GM19455 (cell line): ENCODE measurements around the gene ENTREP3.
"Not testable (repeated sequence)": the region's sequence is repeated elsewhere in the genome, so short reads cannot be mapped to it uniquely, and the experiment has no call there.

Source experiments
- ATAC-seq: cut with Tn5 transposase; IDR thresholded peaks from one replicate; pipeline ENCODE4 v1.9.1; 2021; ENCODE audit not compliant: unreplicated experiment

The ENTREP3 gene

GRCh38 chr1:155226188-155226909, 28.9 kb downstream of the ENTREP3 start:
- ATAC-seq, result no peak

- ATAC-seq, result not testable (repeated sequence)
Observed at GRCh38 chr1:155225404-155225759, 29.9 kb downstream of the ENTREP3 start.

DNA sequence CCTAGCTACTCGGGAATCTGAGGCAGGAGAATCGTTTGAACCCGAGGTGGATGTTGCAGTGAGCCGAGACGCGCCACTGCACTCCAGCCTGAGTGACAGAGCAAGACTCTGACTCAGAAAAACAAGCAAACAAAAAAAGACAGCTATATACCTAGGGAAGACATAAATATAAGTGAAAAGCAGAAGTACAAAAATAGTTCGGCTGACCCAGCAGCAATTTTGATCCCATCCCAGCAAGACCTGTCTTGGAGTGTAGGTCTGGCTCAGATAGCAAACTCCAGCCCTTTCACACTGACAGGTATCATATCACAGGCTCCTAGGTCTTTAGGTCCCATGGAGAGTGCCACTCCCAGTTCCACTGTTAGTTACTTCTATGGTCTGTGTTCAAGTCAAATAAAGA, 32.2 kb downstream of the ENTREP3 start:
- ATAC-seq, result no peak

DNA sequence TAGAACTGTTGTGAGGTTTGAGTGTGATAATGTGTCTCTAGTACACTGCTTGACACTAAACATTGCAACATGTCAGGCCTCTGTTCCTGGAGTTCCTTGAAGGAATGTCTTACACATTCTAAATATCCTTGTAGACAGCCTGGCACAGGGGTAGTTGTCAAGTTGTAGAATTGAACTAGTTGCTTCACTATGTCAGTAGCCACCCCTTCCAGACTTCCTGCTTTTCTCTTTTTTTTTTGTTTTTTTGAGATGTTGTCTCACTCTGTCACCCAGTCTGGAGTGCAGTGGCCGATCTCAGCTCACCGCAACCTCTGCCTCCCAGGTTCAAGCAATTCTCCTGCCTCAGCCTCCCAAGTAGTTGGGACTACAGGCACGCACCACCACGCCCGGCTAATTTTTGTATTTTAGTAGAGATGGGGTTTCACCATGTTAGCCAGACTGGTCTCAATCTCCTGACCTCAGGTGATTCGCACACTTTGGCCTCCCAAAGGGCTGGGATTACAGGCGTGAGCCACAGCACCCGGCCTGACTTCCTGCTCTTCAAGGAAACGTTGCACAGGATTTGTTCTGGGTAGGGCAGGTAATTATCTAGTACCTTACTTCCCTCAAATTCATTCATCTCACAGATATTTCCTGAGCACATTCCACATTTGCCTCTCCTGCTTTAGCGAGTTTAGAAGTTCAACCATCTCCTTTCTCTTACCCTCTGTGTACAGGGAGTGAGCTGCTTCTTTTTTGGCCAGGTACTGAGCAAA, 34.9 kb downstream of the ENTREP3 start:
- not testable (repeated sequence) for ATAC-seq

DNA sequence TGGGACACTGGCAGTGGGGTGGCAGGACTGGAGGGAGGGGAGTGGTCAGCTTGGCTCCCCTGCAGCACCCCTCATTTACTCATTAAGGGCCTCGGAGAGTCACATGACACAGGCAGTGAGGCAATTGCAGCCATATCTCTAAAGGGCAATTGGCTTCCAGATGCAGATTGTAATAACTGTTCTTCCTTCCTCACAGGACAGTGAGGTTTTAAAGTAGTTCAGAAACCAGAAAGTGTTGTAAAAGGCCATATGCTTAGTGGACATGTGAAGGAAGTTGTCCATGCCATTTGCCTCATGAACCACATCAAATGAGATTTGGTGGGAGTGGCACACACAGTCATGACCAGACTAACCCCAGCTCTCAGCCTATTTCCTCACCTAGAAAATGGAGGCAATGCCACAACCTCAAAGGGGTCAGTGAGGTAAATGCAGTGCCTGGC, 35.7 kb downstream of the ENTREP3 start:
- ATAC-seq, result no peak

GRCh38 chr1:155218854-155219591, 36.3 kb downstream of the ENTREP3 start:
- ATAC-seq, result no peak

DNA sequence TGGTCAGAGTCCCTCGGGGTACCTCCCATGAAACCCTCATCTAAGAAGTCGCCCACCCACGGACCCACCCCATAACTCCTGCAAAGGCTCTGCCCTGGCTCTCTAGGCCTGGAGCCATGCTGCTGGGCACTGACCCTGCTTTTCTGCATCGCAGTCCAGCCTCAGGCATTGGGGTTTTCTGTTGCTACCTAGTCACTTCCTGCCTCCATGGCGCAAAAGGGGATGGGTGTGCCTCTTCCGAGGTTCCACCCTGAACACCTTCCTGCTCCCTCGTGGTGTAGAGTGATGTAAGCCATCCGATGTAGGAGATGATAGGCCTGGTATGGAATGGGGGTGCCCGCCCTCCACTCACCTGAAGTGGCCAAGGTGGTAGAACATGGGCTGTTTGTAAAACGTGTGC, 40.6 kb downstream of the ENTREP3 start:
- not testable (repeated sequence) for ATAC-seq

GRCh38 chr1:155212051-155212440, 43.2 kb downstream of the ENTREP3 start:
- ATAC-seq, result not testable (repeated sequence)

GRCh38 chr1:155211381-155212050, 43.8 kb downstream of the ENTREP3 start:
- ATAC-seq, result not testable (repeated sequence)

- ATAC-seq, result no peak
Observed at GRCh38 chr1:155210314-155211104, 44.8 kb downstream of the ENTREP3 start.

GRCh38 chr1:155209312-155209721, 46.0 kb downstream of the ENTREP3 start:
- ATAC-seq, result no peak

GRCh38 chr1:155208541-155209311, 46.6 kb downstream of the ENTREP3 start, which contains the start of gene MTX1:
TSS of gene MTX1 (plus strand) at chr1:155208695. CDS start at chr1:155208805, 110 bp downstream.
- ATAC-seq, result peak; percentile 76

DNA sequence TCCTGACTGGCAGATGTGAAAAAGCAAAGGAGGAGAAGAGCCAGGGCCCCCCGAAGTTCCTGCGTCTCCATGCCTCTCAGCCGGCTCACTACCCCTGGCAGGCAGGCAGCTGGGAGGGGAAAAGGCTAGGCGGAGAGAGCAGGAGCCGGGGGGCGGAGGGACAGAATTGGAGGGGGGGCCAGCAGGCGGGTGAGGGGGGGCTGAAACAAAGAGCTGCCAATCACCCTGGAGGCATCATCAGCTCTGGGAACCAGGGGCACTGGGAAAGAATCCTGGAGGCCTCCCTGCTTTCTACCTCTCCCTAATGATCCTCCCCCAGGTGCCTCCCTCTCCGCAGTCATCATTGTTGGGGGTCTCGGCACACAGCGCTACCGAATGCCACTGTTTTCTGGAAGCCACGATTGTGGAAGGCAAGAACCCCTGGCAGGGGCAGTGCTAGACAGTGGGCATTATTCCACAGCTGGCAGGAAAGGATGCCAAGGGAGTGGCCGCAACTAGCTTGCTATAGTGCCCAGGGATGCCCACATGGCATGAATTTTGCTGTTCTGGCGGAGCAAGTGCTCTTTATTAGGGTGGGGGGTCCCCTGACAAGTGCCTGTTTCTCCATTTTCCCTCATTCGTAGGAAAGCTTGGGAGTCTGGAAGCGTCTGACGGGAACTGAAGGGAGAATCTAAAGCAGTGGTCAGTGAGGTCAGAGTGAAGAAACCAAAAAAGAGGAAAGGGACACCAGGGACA, 47.3 kb downstream of the ENTREP3 start, which contains the start of gene THBS3:
Gene THBS3, minus strand, starts transcription at position 92 of the 735 bp plus-strand sequence. Its CDS starts 21 bp downstream, at position 71.
- ATAC-seq, result no peak

DNA sequence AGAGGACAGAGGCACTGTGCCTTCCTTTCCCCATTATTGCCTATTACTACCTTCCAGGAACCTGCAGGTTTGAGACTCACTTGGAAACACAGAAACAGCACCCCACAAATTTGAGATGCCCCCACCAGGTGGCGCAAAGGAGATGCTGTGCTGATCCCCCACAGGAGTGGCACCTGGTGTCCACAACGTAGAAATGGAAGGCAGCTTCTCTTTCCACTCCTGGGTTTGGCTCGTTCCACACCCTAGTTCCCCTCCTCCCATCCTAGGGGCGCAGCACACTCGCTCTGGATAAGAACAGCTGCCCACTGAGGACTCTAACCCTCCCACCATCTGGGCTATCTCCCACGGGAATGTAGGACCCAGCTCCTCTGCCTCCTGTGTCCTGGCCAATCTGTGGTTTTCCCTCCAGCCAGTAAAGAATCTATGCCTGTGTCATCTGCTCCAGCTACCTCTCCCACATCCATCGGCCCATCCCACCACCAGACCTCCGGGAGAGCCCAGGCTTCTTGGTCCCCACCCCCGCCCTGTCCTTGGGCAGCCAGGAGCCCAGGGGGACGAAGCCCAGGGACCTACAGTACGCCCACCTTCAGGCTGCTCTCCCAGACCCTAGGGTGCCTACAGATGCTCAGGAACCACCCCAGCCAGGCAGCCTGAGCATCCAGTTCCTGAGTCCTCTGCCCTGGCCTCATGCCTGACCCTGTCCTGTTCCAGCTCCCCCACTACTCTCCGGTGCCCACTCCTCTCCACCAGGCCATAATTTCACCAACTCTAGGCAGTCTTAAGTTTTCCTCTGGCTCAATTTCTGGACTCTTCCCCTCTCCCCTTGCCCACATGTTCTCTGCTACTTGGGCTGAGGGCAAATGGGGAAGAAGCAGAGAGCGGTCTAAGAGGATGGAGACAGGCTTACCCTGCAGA, 48.1 kb downstream of the ENTREP3 start:
- ATAC-seq, result no peak

GRCh38 chr1:155205969-155206593, 49.2 kb downstream of the ENTREP3 start:
- no peak for ATAC-seq

DNA sequence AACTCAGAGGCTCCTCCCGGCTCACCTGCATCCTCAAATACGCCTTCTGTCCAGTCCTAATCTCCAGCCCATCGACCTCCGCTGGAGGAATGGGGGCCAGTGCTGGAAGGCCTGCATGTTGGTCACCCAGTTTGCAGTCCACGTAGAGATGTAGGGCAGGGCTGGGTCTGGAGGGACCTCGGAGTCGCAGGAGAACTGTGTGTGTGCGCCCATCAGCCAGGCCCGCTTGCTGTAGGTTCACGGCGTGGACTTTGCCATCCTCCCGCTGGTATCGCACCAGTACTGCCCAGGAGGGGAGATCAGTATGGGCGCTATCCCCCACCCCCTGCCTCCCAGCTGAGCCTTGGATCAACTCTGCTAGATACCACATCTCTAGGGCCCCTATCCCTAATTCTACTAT, 50.2 kb downstream of the ENTREP3 start:
- ATAC-seq, result no peak
